Measurements from ENCODE around the gene CEACAM8.

The CEACAM8 gene

GRCh38 chr19:42606660-42607351, 12.1 kb upstream of the CEACAM8 start:
- Histone ChIP-seq H3K4me1 (ENCODE audit: control insufficient read depth, insufficient read depth, low read length) (no peaks in the 10 kb centered on the region), H3K9ac (ENCODE audit: low read length) (no peak overlapping the region), H3K27ac (ENCODE audit: low read depth, low read length) (no peak overlapping the region), H3K4me3 (ENCODE audit: low read length) (no peak overlapping the region), H3K36me3 (ENCODE audit: control insufficient read depth, insufficient read depth, low read length) (no peaks in the 10 kb centered on the region), H3K27me3 (ENCODE audit: control insufficient read depth, insufficient read depth, low read length) (no peaks in the 10 kb centered on the region)

GRCh38 chr19:42601811-42602443, 7.2 kb upstream of the CEACAM8 start:
- H3K27me3 ChIP-seq (ENCODE audit: control insufficient read depth, insufficient read depth, low read length), result no peaks in the 10 kb centered on the region
- no peak overlapping the region for H3K9ac ChIP-seq (ENCODE audit: low read length)
- H3K36me3 ChIP-seq (ENCODE audit: control insufficient read depth, insufficient read depth, low read length), result no peaks in the 10 kb centered on the region
- H3K27ac ChIP-seq (ENCODE audit: low read depth, low read length), result no peak overlapping the region
- no peak overlapping the region for H3K4me3 ChIP-seq (ENCODE audit: low read length)
- H3K4me1 ChIP-seq (ENCODE audit: control insufficient read depth, insufficient read depth, low read length), result no peaks in the 10 kb centered on the region

GRCh38 chr19:42596391-42597072, 1.8 kb upstream of the CEACAM8 start:
- no peaks in the 10 kb centered on the region for H3K4me1 ChIP-seq (ENCODE audit: control insufficient read depth, insufficient read depth, low read length)
- no peaks in the 10 kb centered on the region for H3K36me3 ChIP-seq (ENCODE audit: control insufficient read depth, insufficient read depth, low read length)
- no peak overlapping the region for H3K9ac ChIP-seq (ENCODE audit: low read length)
- H3K27ac ChIP-seq (ENCODE audit: low read depth, low read length), result no peak overlapping the region
- no peaks in the 10 kb centered on the region for H3K27me3 ChIP-seq (ENCODE audit: control insufficient read depth, insufficient read depth, low read length)
- H3K4me3 ChIP-seq (ENCODE audit: low read length), result no peak overlapping the region

- Histone ChIP-seq H3K27ac (ENCODE audit: low read depth, low read length) (no peak overlapping the region), H3K36me3 (ENCODE audit: control insufficient read depth, insufficient read depth, low read length) (no peaks in the 10 kb centered on the region), H3K4me3 (ENCODE audit: low read length) (no peak overlapping the region), H3K27me3 (ENCODE audit: control insufficient read depth, insufficient read depth, low read length) (no peaks in the 10 kb centered on the region), H3K9ac (ENCODE audit: low read length) (no peak overlapping the region), H3K4me1 (ENCODE audit: control insufficient read depth, insufficient read depth, low read length) (no peaks in the 10 kb centered on the region)
Observed at GRCh38 chr19:42595550-42596172, 937 bp upstream of the CEACAM8 start.

GRCh38 chr19:42589792-42590191, 4.9 kb downstream of the CEACAM8 start:
- no peak overlapping the region for H3K9ac ChIP-seq (ENCODE audit: low read length)
- no peaks in the 10 kb centered on the region for H3K4me1 ChIP-seq (ENCODE audit: control insufficient read depth, insufficient read depth, low read length)
- H3K27me3 ChIP-seq (ENCODE audit: control insufficient read depth, insufficient read depth, low read length), result no peaks in the 10 kb centered on the region
- H3K27ac ChIP-seq (ENCODE audit: low read depth, low read length), result no peak overlapping the region
- no peak overlapping the region for H3K4me3 ChIP-seq (ENCODE audit: low read length)
- H3K36me3 ChIP-seq (ENCODE audit: control insufficient read depth, insufficient read depth, low read length), result no peaks in the 10 kb centered on the region

- Histone ChIP-seq H3K4me3 (ENCODE audit: low read length) (no peak overlapping the region), H3K36me3 (ENCODE audit: control insufficient read depth, insufficient read depth, low read length) (no peaks in the 10 kb centered on the region), H3K27me3 (ENCODE audit: control insufficient read depth, insufficient read depth, low read length) (no peaks in the 10 kb centered on the region), H3K9ac (ENCODE audit: low read length) (no peak overlapping the region), H3K27ac (ENCODE audit: low read depth, low read length) (no peak overlapping the region), H3K4me1 (ENCODE audit: control insufficient read depth, insufficient read depth, low read length) (no peaks in the 10 kb centered on the region)
Observed at GRCh38 chr19:42584466-42584865, 10.3 kb downstream of the CEACAM8 start.

GRCh38 chr19:42577016-42577415, 17.7 kb downstream of the CEACAM8 start:
- Histone ChIP-seq H3K9ac (ENCODE audit: low read length) (no peak overlapping the region), H3K27ac (ENCODE audit: low read depth, low read length) (no peak overlapping the region), H3K4me1 (ENCODE audit: control insufficient read depth, insufficient read depth, low read length) (no peaks in the 10 kb centered on the region), H3K36me3 (ENCODE audit: control insufficient read depth, insufficient read depth, low read length) (no peaks in the 10 kb centered on the region), H3K4me3 (ENCODE audit: low read length) (no peak overlapping the region), H3K27me3 (ENCODE audit: control insufficient read depth, insufficient read depth, low read length) (no peaks in the 10 kb centered on the region)

- H3K9ac ChIP-seq (ENCODE audit: low read length), result no peak overlapping the region
- H3K27me3 ChIP-seq (ENCODE audit: control insufficient read depth, insufficient read depth, low read length), result no peaks in the 10 kb centered on the region
- no peak overlapping the region for H3K4me3 ChIP-seq (ENCODE audit: low read length)
- no peak overlapping the region for H3K27ac ChIP-seq (ENCODE audit: low read depth, low read length)
- H3K4me1 ChIP-seq (ENCODE audit: control insufficient read depth, insufficient read depth, low read length), result no peaks in the 10 kb centered on the region
- H3K36me3 ChIP-seq (ENCODE audit: control insufficient read depth, insufficient read depth, low read length), result no peaks in the 10 kb centered on the region
Observed at GRCh38 chr19:42576241-42576640, 18.5 kb downstream of the CEACAM8 start.

- Histone ChIP-seq H3K27me3 (ENCODE audit: control insufficient read depth, insufficient read depth, low read length) (no peaks in the 10 kb centered on the region), H3K27ac (ENCODE audit: low read depth, low read length) (no peak overlapping the region), H3K4me3 (ENCODE audit: low read length) (no peak overlapping the region), H3K9ac (ENCODE audit: low read length) (no peak overlapping the region), H3K4me1 (ENCODE audit: control insufficient read depth, insufficient read depth, low read length) (no peaks in the 10 kb centered on the region), H3K36me3 (ENCODE audit: control insufficient read depth, insufficient read depth, low read length) (no peaks in the 10 kb centered on the region)
Observed at GRCh38 chr19:42573642-42574041, 21.1 kb downstream of the CEACAM8 start.

- Histone ChIP-seq H3K9ac (ENCODE audit: low read length) (no peak overlapping the region), H3K4me3 (ENCODE audit: low read length) (no peak overlapping the region), H3K27me3 (ENCODE audit: control insufficient read depth, insufficient read depth, low read length) (no peaks in the 10 kb centered on the region), H3K36me3 (ENCODE audit: control insufficient read depth, insufficient read depth, low read length) (no peaks in the 10 kb centered on the region), H3K27ac (ENCODE audit: low read depth, low read length) (no peak overlapping the region), H3K4me1 (ENCODE audit: control insufficient read depth, insufficient read depth, low read length) (no peaks in the 10 kb centered on the region)
Observed at GRCh38 chr19:42571116-42571515, 23.6 kb downstream of the CEACAM8 start.

- Histone ChIP-seq H3K9ac (ENCODE audit: low read length) (no peak overlapping the region), H3K27ac (ENCODE audit: low read depth, low read length) (no peak overlapping the region), H3K4me1 (ENCODE audit: control insufficient read depth, insufficient read depth, low read length) (no peaks in the 10 kb centered on the region), H3K4me3 (ENCODE audit: low read length) (no peak overlapping the region), H3K36me3 (ENCODE audit: control insufficient read depth, insufficient read depth, low read length) (no peaks in the 10 kb centered on the region), H3K27me3 (ENCODE audit: control insufficient read depth, insufficient read depth, low read length) (no peaks in the 10 kb centered on the region)
Observed at GRCh38 chr19:42569193-42569592, 25.5 kb downstream of the CEACAM8 start.

- H3K4me1 ChIP-seq (ENCODE audit: control insufficient read depth, insufficient read depth, low read length), result no peaks in the 10 kb centered on the region
- H3K4me3 ChIP-seq (ENCODE audit: low read length), result no peak overlapping the region
- no peaks in the 10 kb centered on the region for H3K27me3 ChIP-seq (ENCODE audit: control insufficient read depth, insufficient read depth, low read length)
- no peak overlapping the region for H3K9ac ChIP-seq (ENCODE audit: low read length)
- H3K27ac ChIP-seq (ENCODE audit: low read depth, low read length), result no peak overlapping the region
- no peaks in the 10 kb centered on the region for H3K36me3 ChIP-seq (ENCODE audit: control insufficient read depth, insufficient read depth, low read length)
Observed at GRCh38 chr19:42568006-42568405, 26.7 kb downstream of the CEACAM8 start.

Measured in rectal smooth muscle tissue (tissue), 1 donor.